ENCODE measurements around the gene GBX1. TPM values are rescaled to one million over a fixed set of nuclear protein-coding genes. Genes with fewer than 3 reads are reported as not detected.

Gene GBX1
- total RNA-seq, 1 experiment from 2014 or later, result not detected

DNA sequence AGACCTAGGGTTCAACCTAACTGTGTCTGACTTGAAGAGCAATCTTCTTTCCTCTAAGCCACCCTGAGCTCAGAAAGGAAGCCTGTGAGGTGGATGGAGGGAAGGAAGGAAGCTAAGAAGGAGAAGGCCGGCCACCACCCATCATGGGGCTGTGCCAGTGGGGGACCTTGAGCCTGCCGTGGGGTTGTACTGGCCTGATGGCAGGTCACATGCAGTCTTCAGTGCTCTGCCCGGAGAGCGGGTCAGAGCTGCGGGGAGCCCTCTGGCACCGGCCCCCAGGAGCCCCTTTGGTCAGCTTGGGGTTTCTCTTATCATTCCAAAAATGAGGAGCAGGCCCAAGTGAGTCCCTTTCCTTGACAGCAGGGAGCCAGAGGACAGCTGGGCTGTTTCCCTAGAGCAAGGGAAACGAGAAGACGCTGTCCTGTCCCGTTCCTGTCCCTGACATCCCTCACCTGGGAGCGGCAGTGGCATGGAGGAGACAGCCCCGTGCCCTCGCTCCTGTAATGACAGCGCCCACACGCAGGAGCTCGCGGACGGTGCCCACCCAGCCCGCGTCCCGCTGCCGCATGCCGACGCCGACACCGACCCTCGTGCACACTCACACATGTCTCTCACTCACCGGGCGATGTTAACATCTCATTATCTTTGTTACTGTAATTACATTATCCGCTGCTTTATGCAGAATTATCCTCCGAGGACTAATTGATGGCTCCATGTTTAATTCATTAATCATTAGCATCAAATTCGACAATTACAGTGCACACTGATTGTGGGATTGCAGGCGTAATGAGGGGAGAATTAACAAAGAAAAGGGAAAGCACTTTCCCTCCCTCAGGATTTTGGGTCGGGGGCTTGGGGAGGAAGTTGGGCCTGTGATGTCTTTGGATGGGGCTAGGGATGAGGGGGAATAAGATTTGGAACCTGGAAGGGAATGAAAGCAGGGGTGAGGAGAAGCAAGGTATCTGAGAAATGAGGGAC, 31.3 kb downstream of the GBX1 start (continued):
- TF ChIP-seq, protein P1, sequence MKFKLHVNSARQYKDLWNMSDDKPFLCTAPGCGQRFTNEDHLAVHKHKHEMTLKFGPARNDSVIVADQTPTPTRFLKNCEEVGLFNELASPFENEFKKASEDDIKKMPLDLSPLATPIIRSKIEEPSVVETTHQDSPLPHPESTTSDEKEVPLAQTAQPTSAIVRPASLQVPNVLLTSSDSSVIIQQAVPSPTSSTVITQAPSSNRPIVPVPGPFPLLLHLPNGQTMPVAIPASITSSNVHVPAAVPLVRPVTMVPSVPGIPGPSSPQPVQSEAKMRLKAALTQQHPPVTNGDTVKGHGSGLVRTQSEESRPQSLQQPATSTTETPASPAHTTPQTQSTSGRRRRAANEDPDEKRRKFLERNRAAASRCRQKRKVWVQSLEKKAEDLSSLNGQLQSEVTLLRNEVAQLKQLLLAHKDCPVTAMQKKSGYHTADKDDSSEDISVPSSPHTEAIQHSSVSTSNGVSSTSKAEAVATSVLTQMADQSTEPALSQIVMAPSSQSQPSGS (CRISPR knock-in tag; IDR thresholded peaks at IDR 0.05; ENCODE audit: borderline replicate concordance, low read depth), result no peak
- TF ChIP-seq, protein P2, sequence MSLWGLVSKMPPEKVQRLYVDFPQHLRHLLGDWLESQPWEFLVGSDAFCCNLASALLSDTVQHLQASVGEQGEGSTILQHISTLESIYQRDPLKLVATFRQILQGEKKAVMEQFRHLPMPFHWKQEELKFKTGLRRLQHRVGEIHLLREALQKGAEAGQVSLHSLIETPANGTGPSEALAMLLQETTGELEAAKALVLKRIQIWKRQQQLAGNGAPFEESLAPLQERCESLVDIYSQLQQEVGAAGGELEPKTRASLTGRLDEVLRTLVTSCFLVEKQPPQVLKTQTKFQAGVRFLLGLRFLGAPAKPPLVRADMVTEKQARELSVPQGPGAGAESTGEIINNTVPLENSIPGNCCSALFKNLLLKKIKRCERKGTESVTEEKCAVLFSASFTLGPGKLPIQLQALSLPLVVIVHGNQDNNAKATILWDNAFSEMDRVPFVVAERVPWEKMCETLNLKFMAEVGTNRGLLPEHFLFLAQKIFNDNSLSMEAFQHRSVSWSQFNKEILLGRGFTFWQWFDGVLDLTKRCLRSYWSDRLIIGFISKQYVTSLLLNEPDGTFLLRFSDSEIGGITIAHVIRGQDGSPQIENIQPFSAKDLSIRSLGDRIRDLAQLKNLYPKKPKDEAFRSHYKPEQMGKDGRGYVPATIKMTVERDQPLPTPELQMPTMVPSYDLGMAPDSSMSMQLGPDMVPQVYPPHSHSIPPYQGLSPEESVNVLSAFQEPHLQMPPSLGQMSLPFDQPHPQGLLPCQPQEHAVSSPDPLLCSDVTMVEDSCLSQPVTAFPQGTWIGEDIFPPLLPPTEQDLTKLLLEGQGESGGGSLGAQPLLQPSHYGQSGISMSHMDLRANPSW (CRISPR knock-in tag; conservative IDR thresholded peaks at IDR 0.05; ENCODE audit: low read depth), result no peak
- TF ChIP-seq, protein P3, sequence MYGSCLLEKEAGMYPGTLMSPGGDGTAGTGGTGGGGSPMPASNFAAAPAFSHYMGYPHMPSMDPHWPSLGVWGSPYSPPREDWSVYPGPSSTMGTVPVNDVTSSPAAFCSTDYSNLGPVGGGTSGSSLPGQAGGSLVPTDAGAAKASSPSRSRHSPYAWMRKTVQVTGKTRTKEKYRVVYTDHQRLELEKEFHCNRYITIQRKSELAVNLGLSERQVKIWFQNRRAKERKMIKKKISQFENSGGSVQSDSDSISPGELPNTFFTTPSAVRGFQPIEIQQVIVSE (CRISPR knock-in tag; IDR thresholded peaks at IDR 0.05; ENCODE audit: borderline replicate concordance), result no peak
- TF ChIP-seq NR1H2 (CRISPR knock-in tag; IDR thresholded peaks at IDR 0.05) (no peak), TEAD1 (CRISPR knock-in tag; IDR thresholded peaks at IDR 0.05) (no peak), NR2C2 (CRISPR knock-in tag; IDR thresholded peaks at IDR 0.05) (no peak)
- TF ChIP-seq, protein P4, sequence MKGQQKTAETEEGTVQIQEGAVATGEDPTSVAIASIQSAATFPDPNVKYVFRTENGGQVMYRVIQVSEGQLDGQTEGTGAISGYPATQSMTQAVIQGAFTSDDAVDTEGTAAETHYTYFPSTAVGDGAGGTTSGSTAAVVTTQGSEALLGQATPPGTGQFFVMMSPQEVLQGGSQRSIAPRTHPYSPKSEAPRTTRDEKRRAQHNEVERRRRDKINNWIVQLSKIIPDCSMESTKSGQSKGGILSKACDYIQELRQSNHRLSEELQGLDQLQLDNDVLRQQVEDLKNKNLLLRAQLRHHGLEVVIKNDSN (CRISPR knock-in tag; IDR thresholded peaks at IDR 0.05), result no peak
- TF ChIP-seq, protein P5, sequence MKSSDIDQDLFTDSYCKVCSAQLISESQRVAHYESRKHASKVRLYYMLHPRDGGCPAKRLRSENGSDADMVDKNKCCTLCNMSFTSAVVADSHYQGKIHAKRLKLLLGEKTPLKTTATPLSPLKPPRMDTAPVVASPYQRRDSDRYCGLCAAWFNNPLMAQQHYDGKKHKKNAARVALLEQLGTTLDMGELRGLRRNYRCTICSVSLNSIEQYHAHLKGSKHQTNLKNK (CRISPR knock-in tag; IDR thresholded peaks at IDR 0.05), result no peak
- TF ChIP-seq, protein P6, sequence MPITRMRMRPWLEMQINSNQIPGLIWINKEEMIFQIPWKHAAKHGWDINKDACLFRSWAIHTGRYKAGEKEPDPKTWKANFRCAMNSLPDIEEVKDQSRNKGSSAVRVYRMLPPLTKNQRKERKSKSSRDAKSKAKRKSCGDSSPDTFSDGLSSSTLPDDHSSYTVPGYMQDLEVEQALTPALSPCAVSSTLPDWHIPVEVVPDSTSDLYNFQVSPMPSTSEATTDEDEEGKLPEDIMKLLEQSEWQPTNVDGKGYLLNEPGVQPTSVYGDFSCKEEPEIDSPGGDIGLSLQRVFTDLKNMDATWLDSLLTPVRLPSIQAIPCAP (CRISPR knock-in tag; IDR thresholded peaks at IDR 0.05), result no peak

DNA sequence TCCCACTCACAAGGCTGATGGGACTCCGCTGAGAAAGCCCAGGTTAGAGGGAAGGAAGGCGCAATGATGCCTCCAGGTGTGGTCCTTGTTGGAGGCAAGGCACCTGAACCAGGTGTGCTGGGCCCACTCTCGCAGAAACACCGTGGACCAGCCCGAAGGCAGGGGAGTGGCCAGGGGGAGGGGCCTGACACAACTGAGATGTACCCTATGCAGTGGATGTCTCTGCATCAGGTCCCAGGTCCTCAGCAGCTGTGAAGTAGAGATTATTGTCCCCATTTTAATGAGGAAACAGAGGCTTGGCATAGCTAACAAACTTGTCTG, 32.0 kb downstream of the GBX1 start:
- peaks cover 20% of the 10 kb centered on the region for H3K36me3 Mint-ChIP-seq
- H3K9me3 Mint-ChIP-seq, result no peaks in the 10 kb centered on the region
- peaks cover 21% of the 10 kb centered on the region for H3K4me1 Mint-ChIP-seq
- POLR2A ChIA-PET, result no interaction called here
- H3K27ac Mint-ChIP-seq, result no peak overlapping the region
- DNase-seq (ENCODE audit: low spot score) (no peak), ATAC-seq (no peak)
- CTCF ChIA-PET, result interaction anchor here (0.6 to 1.6 kb wide), 3 partner anchors 10 to 31 kb away, joined by 3 to 5 read pairs (median 5); no protein-coding TSS in a partner anchor
- no peak overlapping the region for H3K4me3 Mint-ChIP-seq
- no peaks in the 10 kb centered on the region for H3K27me3 Mint-ChIP-seq (ENCODE audit: low read depth)
- TF ChIP-seq, protein P7, sequence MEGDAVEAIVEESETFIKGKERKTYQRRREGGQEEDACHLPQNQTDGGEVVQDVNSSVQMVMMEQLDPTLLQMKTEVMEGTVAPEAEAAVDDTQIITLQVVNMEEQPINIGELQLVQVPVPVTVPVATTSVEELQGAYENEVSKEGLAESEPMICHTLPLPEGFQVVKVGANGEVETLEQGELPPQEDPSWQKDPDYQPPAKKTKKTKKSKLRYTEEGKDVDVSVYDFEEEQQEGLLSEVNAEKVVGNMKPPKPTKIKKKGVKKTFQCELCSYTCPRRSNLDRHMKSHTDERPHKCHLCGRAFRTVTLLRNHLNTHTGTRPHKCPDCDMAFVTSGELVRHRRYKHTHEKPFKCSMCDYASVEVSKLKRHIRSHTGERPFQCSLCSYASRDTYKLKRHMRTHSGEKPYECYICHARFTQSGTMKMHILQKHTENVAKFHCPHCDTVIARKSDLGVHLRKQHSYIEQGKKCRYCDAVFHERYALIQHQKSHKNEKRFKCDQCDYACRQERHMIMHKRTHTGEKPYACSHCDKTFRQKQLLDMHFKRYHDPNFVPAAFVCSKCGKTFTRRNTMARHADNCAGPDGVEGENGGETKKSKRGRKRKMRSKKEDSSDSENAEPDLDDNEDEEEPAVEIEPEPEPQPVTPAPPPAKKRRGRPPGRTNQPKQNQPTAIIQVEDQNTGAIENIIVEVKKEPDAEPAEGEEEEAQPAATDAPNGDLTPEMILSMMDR (IDR thresholded peaks at IDR 0.05), result no peak
- TF ChIP-seq TP53 (CRISPR knock-in tag; IDR thresholded peaks at IDR 0.05), result no peak
- no peak for TF ChIP-seq SMAD4 (CRISPR knock-in tag; IDR thresholded peaks at IDR 0.05)
- no peak for TF ChIP-seq MYBL2 (CRISPR knock-in tag; IDR thresholded peaks at IDR 0.05)
- TF ChIP-seq, protein P8, sequence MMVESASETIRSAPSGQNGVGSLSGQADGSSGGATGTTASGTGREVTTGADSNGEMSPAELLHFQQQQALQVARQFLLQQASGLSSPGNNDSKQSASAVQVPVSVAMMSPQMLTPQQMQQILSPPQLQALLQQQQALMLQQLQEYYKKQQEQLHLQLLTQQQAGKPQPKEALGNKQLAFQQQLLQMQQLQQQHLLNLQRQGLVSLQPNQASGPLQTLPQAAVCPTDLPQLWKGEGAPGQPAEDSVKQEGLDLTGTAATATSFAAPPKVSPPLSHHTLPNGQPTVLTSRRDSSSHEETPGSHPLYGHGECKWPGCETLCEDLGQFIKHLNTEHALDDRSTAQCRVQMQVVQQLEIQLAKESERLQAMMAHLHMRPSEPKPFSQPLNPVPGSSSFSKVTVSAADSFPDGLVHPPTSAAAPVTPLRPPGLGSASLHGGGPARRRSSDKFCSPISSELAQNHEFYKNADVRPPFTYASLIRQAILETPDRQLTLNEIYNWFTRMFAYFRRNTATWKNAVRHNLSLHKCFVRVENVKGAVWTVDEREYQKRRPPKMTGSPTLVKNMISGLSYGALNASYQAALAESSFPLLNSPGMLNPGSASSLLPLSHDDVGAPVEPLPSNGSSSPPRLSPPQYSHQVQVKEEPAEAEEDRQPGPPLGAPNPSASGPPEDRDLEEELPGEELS (CRISPR knock-in tag; IDR thresholded peaks at IDR 0.05), result no peak
- TF ChIP-seq, protein P4 (CRISPR knock-in tag; IDR thresholded peaks at IDR 0.05), result no peak
- TF ChIP-seq GRHL2 (CRISPR knock-in tag; IDR thresholded peaks at IDR 0.05; ENCODE audit: insufficient replicate concordance, severe bottlenecking), result no peak
- TF ChIP-seq, protein P9, sequence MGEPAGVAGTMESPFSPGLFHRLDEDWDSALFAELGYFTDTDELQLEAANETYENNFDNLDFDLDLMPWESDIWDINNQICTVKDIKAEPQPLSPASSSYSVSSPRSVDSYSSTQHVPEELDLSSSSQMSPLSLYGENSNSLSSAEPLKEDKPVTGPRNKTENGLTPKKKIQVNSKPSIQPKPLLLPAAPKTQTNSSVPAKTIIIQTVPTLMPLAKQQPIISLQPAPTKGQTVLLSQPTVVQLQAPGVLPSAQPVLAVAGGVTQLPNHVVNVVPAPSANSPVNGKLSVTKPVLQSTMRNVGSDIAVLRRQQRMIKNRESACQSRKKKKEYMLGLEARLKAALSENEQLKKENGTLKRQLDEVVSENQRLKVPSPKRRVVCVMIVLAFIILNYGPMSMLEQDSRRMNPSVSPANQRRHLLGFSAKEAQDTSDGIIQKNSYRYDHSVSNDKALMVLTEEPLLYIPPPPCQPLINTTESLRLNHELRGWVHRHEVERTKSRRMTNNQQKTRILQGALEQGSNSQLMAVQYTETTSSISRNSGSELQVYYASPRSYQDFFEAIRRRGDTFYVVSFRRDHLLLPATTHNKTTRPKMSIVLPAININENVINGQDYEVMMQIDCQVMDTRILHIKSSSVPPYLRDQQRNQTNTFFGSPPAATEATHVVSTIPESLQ (CRISPR knock-in tag; IDR thresholded peaks at IDR 0.05), result no peak
- TF ChIP-seq SOX15 (CRISPR knock-in tag; IDR thresholded peaks at IDR 0.05), result no peak
- TF ChIP-seq ESRRA (CRISPR knock-in tag; IDR thresholded peaks at IDR 0.05; ENCODE audit: borderline replicate concordance), result no peak
- no peak for TF ChIP-seq IRF2 (CRISPR knock-in tag; IDR thresholded peaks at IDR 0.05; ENCODE audit: borderline replicate concordance, low read depth)
- no peak for TF ChIP-seq GABPB1 (CRISPR knock-in tag; IDR thresholded peaks at IDR 0.05)
